Subcutaneous abdominal adipose tissue (tissue), 5 donors: ENCODE results near the gene UBE2D1.

ENCODE experiments used
- H3K27ac ChIP-seq: one replicate; pipeline ENCODE4 v1.7.0; 2013; ENCODE audit warnings: low read depth, mild to moderate bottlenecking, inconsistent platforms, low read length, moderate library complexity
- H3K27me3 ChIP-seq, 5 donors: one replicate each; pipeline ENCODE4 v1.7.0; 2013; ENCODE audit warnings: low read length in 5 of 5, inconsistent platforms in 1 of 5; ENCODE audit not compliant: control insufficient read depth in 5 of 5, insufficient read depth in 4 of 5
- H3K36me3 ChIP-seq, 5 donors: one replicate each; pipeline ENCODE4 v1.7.0; 2013; ENCODE audit warnings: low read length in 5 of 5; ENCODE audit not compliant: control insufficient read depth in 5 of 5, insufficient read depth in 5 of 5
- H3K4me1 ChIP-seq, 5 donors: one replicate each; pipeline ENCODE4 v1.7.0; 2013; ENCODE audit warnings: low read length in 5 of 5, mild to moderate bottlenecking in 3 of 5, moderate library complexity in 1 of 5; ENCODE audit not compliant: control insufficient read depth in 5 of 5, insufficient read depth in 5 of 5
- H3K4me3 ChIP-seq, 5 donors: one replicate each; pipeline ENCODE4 v1.7.0; 2013; ENCODE audit warnings: low read length in 5 of 5, low read depth in 1 of 5
- H3K9ac ChIP-seq, 5 donors: one replicate each; pipeline ENCODE4 v1.7.0; 2013; ENCODE audit warnings: low read length in 5 of 5, mild to moderate bottlenecking in 4 of 5, moderate library complexity in 3 of 5
- H3K9me3 ChIP-seq, 5 donors: one replicate each; pipeline ENCODE4 v1.7.0; 2013; ENCODE audit warnings: low read length in 5 of 5; ENCODE audit not compliant: control insufficient read depth in 5 of 5
- donor health status: healthy.
- donor health status: healthy.
- donor health status: healthy.
- donor health status: healthy.
- donor health status: healthy.

UBE2D1 gene

GRCh38 chr10:58316874-58317273 lies 17.9 kb upstream of the UBE2D1 start:
- Histone ChIP-seq H3K4me3 (no peak overlapping the region), H3K4me1 (no peaks in the 10 kb centered on the region), H3K27me3 (no peaks in the 10 kb centered on the region), H3K36me3 (no peaks in the 10 kb centered on the region), H3K9me3 (peaks cover 0 to 3% (median 0%) of the 10 kb centered on the region in 5 donors), H3K27ac (no peak overlapping the region), H3K9ac (no peak overlapping the region)

DNA sequence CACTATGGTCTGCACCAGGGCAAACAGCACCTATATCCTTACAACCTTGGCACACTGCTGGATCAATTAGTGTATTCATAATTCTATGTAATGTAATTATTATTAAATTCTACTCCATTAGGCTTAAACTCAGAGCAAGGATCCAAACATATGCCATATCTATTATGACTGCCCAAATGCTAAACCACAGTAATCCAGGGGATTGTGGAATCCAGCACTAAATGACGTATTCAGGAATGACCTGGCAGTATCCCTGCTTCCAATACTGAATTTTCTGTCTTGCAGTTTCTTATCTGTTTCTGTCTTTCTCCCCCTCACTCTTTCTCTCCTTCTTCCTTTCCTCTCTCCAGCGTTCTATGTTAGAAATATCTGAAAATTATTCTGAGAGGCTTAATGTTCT lies 16.5 kb upstream of the UBE2D1 start:
- Histone ChIP-seq H3K9ac (no peak overlapping the region), H3K36me3 (no peaks in the 10 kb centered on the region), H3K9me3 (no peaks in the 10 kb centered on the region), H3K27me3 (no peaks in the 10 kb centered on the region), H3K4me3 (no peak overlapping the region), H3K27ac (no peak overlapping the region), H3K4me1 (peaks cover 0 to 4% (median 0%) of the 10 kb centered on the region in 5 donors)

DNA sequence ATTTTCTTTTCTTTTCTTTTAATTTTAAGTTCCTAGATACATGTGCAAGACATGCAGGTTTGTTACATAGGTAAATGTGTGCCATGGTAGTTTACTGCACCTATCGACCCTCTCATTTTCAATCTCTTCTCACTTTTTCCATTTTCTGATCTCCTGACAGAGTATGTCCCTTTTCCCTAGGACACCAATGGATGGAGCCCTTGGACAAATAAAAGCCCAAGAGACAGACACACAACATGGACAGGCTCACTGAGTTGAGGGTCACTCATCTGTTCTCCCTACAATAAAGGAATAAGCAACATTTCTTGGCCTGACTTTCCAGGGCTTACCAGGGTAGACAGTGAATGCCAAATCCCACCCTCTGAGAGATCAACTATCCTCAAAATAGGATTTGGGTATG lies 15.2 kb upstream of the UBE2D1 start:
- Histone ChIP-seq H3K9me3 (no peaks in the 10 kb centered on the region), H3K36me3 (no peaks in the 10 kb centered on the region), H3K4me1 (peaks cover 0 to 4% (median 0%) of the 10 kb centered on the region in 5 donors), H3K4me3 (no peak overlapping the region), H3K27me3 (no peaks in the 10 kb centered on the region), H3K27ac (no peak overlapping the region), H3K9ac (no peak overlapping the region)

- H3K4me3 ChIP-seq = no peak overlapping the region
- no peaks in the 10 kb centered on the region for H3K9me3 ChIP-seq
- no peaks in the 10 kb centered on the region for H3K27me3 ChIP-seq
- H3K9ac ChIP-seq = no peak overlapping the region
- H3K36me3 ChIP-seq = no peaks in the 10 kb centered on the region
- peaks cover 0 to 4% (median 0%) of the 10 kb centered on the region in 5 donors for H3K4me1 ChIP-seq
- no peak overlapping the region for H3K27ac ChIP-seq
Observed at GRCh38 chr10:58320351-58321049, 14.3 kb upstream of the UBE2D1 start.

GRCh38 chr10:58322072-58322834 lies 12.6 kb upstream of the UBE2D1 start:
- H3K4me3 ChIP-seq = no peak overlapping the region
- no peaks in the 10 kb centered on the region for H3K36me3 ChIP-seq
- H3K9me3 ChIP-seq = no peaks in the 10 kb centered on the region
- H3K9ac ChIP-seq = no peak overlapping the region
- H3K4me1 ChIP-seq = peaks cover 0 to 8% (median 0%) of the 10 kb centered on the region in 5 donors
- peaks cover 0 to 3% (median 0%) of the 10 kb centered on the region in 5 donors for H3K27me3 ChIP-seq
- H3K27ac ChIP-seq = no peak overlapping the region

DNA sequence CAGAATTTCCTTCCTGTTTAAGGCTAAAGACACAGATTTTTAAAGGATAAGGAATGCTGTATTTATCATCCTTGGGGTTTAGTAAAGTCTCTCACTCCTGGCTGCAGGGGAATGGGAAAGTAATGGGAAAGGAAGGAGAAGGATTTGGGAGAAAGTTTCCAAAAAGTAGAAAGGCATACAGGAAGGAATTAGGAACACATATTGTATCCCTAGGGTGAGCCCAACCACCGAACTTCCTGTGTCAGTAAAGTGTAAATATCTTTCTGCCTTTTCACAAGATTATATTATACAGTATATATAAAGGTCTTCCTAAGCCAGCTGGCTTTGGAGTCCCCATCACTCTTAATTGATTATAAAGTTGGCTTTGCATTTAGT lies 12.0 kb upstream of the UBE2D1 start:
- no peak overlapping the region for H3K4me3 ChIP-seq
- no peak overlapping the region for H3K9ac ChIP-seq
- H3K4me1 ChIP-seq = peaks cover 0 to 8% (median 0%) of the 10 kb centered on the region in 5 donors
- H3K9me3 ChIP-seq = no peaks in the 10 kb centered on the region
- peaks cover 0 to 3% (median 0%) of the 10 kb centered on the region in 5 donors for H3K27me3 ChIP-seq
- H3K36me3 ChIP-seq = no peaks in the 10 kb centered on the region
- H3K27ac ChIP-seq = no peak overlapping the region

GRCh38 chr10:58326967-58327381 lies 7.8 kb upstream of the UBE2D1 start:
- peaks cover 0 to 3% (median 0%) of the 10 kb centered on the region in 5 donors for H3K27me3 ChIP-seq
- peaks cover 0 to 8% (median 0%) of the 10 kb centered on the region in 5 donors for H3K4me1 ChIP-seq
- H3K27ac ChIP-seq = no peak overlapping the region
- H3K9me3 ChIP-seq = no peaks in the 10 kb centered on the region
- H3K9ac ChIP-seq = peak overlapping the region in 2 of 5 donors; percentile 43 to 67
- H3K4me3 ChIP-seq = peak overlapping the region in 4 of 5 donors; percentile 53 to 65 (median 60)
- no peaks in the 10 kb centered on the region for H3K36me3 ChIP-seq

GRCh38 chr10:58328233-58328632 lies 6.6 kb upstream of the UBE2D1 start:
- Histone ChIP-seq H3K36me3 (no peaks in the 10 kb centered on the region), H3K4me1 (peaks cover 0 to 4% (median 0%) of the 10 kb centered on the region in 5 donors), H3K27me3 (peaks cover 0 to 3% (median 0%) of the 10 kb centered on the region in 5 donors), H3K4me3 (no peak overlapping the region), H3K27ac (no peak overlapping the region), H3K9ac (no peak overlapping the region), H3K9me3 (no peaks in the 10 kb centered on the region)

GRCh38 chr10:58330431-58330830 lies 4.4 kb upstream of the UBE2D1 start:
- Histone ChIP-seq H3K4me3 (no peak overlapping the region), H3K9me3 (no peaks in the 10 kb centered on the region), H3K36me3 (no peaks in the 10 kb centered on the region), H3K27me3 (peaks cover 0 to 3% (median 0%) of the 10 kb centered on the region in 5 donors), H3K27ac (no peak overlapping the region), H3K4me1 (peaks cover 0 to 8% (median 5%) of the 10 kb centered on the region in 5 donors), H3K9ac (no peak overlapping the region)

- Histone ChIP-seq H3K27ac (no peak overlapping the region), H3K27me3 (peaks cover 0 to 3% (median 0%) of the 10 kb centered on the region in 5 donors), H3K9me3 (no peaks in the 10 kb centered on the region), H3K4me1 (peaks cover 0 to 18% (median 13%) of the 10 kb centered on the region in 5 donors), H3K4me3 (no peak overlapping the region), H3K36me3 (no peaks in the 10 kb centered on the region), H3K9ac (no peak overlapping the region)
Observed at GRCh38 chr10:58331646-58332045, 3.2 kb upstream of the UBE2D1 start.
